Glutamatergic neuron (in vitro differentiated cells): Measurements from ENCODE around the gene TXNIP. TPM values are rescaled to one million over a fixed set of nuclear protein-coding genes. Genes with fewer than 3 reads are reported as not detected.

Experiments used
- DNase-seq: peaks from one replicate; pipeline ENCODE4 v3.0.0; 2022
- H3K27ac Mint-ChIP-seq: one replicate; pipeline ENCODE4 v1.8.0; 2020; ENCODE audit warnings: mild to moderate bottlenecking, mixed read lengths, inconsistent platforms; ENCODE audit not compliant: unreplicated experiment
- H3K27me3 Mint-ChIP-seq: one replicate; pipeline ENCODE4 v1.8.0; 2020; ENCODE audit warnings: mild to moderate bottlenecking, moderate library complexity, mixed read lengths, inconsistent platforms; ENCODE audit not compliant: unreplicated experiment
- H3K36me3 Mint-ChIP-seq: one replicate; pipeline ENCODE4 v1.8.0; 2020; ENCODE audit warnings: mild to moderate bottlenecking, mixed read lengths, inconsistent platforms; ENCODE audit not compliant: unreplicated experiment
- H3K4me1 Mint-ChIP-seq: one replicate; pipeline ENCODE4 v1.8.0; 2020; ENCODE audit warnings: mild to moderate bottlenecking, low read depth, mixed read lengths, inconsistent platforms; ENCODE audit not compliant: unreplicated experiment
- H3K4me3 Mint-ChIP-seq: one replicate; pipeline ENCODE4 v1.8.0; 2020; ENCODE audit warnings: mild to moderate bottlenecking, mixed read lengths, inconsistent platforms; ENCODE audit not compliant: unreplicated experiment
- H3K9me3 Mint-ChIP-seq: one replicate; pipeline ENCODE4 v1.8.0; 2020; ENCODE audit warnings: mild to moderate bottlenecking, moderate library complexity, mixed read lengths, inconsistent platforms; ENCODE audit not compliant: unreplicated experiment
- CTCF ChIP-seq: fragments of 200-600 bp; sonication (generic); IDR thresholded peaks from one replicate; pipeline ENCODE4 v1.5.0; 2021; ENCODE audit not compliant: partially characterized antibody, unreplicated experiment
- total RNA-seq: library from RNA; stranded (reverse); fragmentation: NEBNext Ultra II Directional; extraction: Animal tissue kit (Norgen Biotek cat#: 25700); gene quantifications from one replicate; pipeline ENCODE4 v1.2.1, GENCODE V29; 2021; ENCODE audit not compliant: unreplicated experiment

Gene TXNIP
- total RNA-seq, 1 donor from 2014 or later, result 126 TPM

- H3K27ac Mint-ChIP-seq, result peak overlapping the region; percentile 98
- TF ChIP-seq CTCF, result no peak
- H3K4me3 Mint-ChIP-seq, result peak overlapping the region; percentile 99
- peaks cover 28% of the 10 kb centered on the region for H3K4me1 Mint-ChIP-seq
- H3K36me3 Mint-ChIP-seq, result peaks cover 28% of the 10 kb centered on the region
- H3K9me3 Mint-ChIP-seq, result peaks cover 17% of the 10 kb centered on the region
- peaks cover 7% of the 10 kb centered on the region for H3K27me3 Mint-ChIP-seq
- DNase-seq, result peak; percentile 31
Measured at GRCh38 chr1:145997016-145997717, 788 bp upstream of the TXNIP start.

GRCh38 chr1:145995964-145996432, 381 bp downstream of the TXNIP start:
- no peak for TF ChIP-seq CTCF
- H3K27ac Mint-ChIP-seq, result peak overlapping the region; percentile 98
- H3K27me3 Mint-ChIP-seq, result peaks cover 7% of the 10 kb centered on the region
- no peak for DNase-seq
- H3K4me3 Mint-ChIP-seq, result peak overlapping the region; percentile 99
- peaks cover 28% of the 10 kb centered on the region for H3K4me1 Mint-ChIP-seq
- H3K9me3 Mint-ChIP-seq, result peaks cover 15% of the 10 kb centered on the region
- peaks cover 28% of the 10 kb centered on the region for H3K36me3 Mint-ChIP-seq

DNA sequence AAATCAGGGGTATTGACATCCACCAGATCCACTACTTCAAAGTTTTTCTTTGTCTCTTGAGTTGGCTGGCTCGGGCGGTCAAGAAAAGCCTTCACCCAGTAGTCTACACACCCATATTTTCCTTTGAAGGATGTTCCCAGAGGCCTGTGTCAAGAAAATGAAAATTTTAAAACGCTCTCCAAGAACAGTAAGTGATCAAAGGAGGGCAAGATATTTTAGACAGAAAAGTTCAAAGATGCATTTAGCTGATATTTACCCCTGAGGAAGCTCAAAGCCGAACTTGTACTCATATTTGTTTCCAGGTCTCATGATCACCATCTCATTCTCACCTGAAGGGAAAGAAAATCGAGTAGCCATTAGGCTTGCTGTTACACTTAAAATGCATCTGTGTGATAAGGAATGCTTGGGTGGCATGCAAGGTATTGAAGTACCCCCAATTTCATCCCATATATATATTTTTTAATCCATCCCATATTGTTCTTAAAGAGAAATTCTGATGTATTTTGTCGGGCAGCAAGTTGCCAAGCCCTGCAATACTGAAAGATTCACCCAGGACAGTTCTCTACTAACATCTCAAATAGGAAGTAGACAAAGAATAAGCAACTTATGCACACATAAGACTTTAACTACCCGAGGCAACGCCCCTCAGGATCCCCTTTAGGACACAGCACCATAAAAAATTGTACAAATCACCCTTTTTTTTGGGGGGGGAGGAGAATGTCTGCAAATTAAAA, 1.1 kb downstream of the TXNIP start:
- peaks cover 28% of the 10 kb centered on the region for H3K36me3 Mint-ChIP-seq
- H3K4me3 Mint-ChIP-seq, result peak overlapping the region; percentile 99
- no peak for DNase-seq
- peak overlapping the region; percentile 98 for H3K27ac Mint-ChIP-seq
- H3K27me3 Mint-ChIP-seq, result peaks cover 11% of the 10 kb centered on the region
- H3K9me3 Mint-ChIP-seq, result peaks cover 15% of the 10 kb centered on the region
- TF ChIP-seq CTCF, result no peak
- peaks cover 28% of the 10 kb centered on the region for H3K4me1 Mint-ChIP-seq

GRCh38 chr1:145994391-145995120, 1.8 kb downstream of the TXNIP start:
- no peak for TF ChIP-seq CTCF
- Mint-ChIP-seq H3K4me3 (peak overlapping the region; percentile 99), H3K4me1 (peaks cover 28% of the 10 kb centered on the region), H3K9me3 (peaks cover 13% of the 10 kb centered on the region), H3K27me3 (peaks cover 11% of the 10 kb centered on the region), H3K27ac (peak overlapping the region; percentile 98), H3K36me3 (peaks cover 28% of the 10 kb centered on the region)
- DNase-seq, result no peak
